Pulmonary artery endothelial cell (primary cell): ENCODE results near the gene CPNE7. TPM values are rescaled to one million over a fixed set of nuclear protein-coding genes. Genes with fewer than 3 reads are reported as not detected.

Source experiments
- DNase-seq: peaks from one replicate; pipeline ENCODE4 v3.0.0-alpha.2; 2011; ENCODE audit warnings: low read depth, low spot score
- total RNA-seq: library from RNA; depleted of rRNA; stranded (reverse); fragments of >200 nt; gene quantifications from 2 replicates; pipeline ENCODE4 v1.2.3, GENCODE V29; 2014

CPNE7 gene
- total RNA-seq, 1 donor from 2014 or later = 5.7 TPM

DNA sequence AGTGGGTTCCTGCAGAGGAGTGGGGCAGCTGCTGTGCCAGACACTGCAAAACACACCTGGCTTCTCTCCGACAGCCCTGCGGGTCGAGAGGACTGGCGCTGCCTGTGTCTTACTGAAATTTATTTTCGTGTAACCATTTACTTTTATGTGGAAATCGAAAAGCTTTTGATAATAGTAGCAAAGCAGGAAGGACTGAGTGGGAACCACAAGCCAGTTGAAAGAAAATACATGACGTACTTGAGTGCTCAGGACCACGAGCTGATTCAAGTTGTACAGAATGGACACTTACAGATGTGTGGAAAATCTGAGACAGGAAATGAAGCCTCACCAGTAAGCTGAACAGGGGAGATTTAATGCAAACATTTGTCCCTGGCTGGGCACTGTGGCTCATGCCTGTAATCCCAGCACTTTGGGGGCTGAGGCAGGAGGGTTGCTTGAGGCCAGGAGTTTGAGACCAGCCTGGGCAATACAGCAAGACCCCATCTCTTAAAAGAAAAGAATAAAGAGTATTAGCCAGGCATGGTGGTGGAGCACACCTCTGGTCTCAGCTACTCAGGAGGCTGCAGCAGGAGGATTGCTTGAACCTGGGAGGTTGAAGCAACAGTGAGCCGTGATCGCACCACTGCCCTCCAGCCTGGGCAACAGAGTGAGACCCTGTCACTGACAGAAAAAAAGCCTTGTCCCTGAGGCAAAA, 26.4 kb upstream of the CPNE7 start:
- DNase-seq = no peak

DNA sequence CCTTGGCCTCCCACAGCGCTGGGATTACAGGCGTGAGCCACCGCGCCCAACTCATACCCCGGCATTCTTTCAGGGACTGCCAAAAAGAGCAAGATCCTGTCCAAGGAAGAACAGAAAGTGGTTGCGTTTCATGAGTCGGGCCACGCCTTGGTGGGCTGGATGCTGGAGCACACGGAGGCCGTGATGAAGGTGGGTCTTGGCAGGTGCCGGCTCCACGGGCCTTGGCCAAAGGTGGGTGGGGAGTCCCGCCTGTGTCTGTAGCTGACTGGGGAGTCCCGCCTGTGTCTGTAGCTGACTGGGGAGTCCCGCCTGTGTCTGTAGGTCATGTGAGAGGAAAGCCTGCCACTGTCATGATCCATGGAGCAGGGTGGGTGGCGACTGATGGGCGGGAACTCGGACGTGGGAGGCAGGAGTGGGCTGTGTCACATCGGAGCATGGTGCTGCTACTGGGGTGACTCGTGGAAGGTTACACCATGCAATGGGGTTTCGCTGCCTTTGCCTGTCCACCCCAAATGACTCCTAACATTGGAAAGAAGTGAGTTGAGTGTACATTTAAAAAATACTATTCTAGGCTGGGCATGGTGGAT, 25.0 kb upstream of the CPNE7 start:
- no peak for DNase-seq

DNA sequence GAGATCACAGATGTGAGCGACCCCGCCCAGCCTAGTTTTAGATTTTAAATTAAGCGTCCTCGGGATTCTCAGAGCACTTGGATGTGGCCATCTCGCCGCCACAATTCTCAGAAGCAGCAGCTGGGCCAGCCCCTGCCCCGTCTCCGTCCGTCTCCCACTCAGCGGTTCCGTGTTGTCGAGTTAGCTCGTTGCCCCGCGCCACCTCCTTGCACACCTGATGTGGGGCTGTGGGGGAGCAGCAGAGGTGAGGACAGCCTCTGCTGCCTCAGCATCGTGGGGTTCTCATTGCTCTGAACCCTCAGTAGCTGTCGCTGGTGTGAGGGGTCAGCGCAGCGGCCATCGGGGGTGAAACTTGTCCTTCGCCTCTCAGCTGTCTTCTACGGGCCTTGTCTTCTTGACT, 23.2 kb upstream of the CPNE7 start:
- no peak for DNase-seq

DNA sequence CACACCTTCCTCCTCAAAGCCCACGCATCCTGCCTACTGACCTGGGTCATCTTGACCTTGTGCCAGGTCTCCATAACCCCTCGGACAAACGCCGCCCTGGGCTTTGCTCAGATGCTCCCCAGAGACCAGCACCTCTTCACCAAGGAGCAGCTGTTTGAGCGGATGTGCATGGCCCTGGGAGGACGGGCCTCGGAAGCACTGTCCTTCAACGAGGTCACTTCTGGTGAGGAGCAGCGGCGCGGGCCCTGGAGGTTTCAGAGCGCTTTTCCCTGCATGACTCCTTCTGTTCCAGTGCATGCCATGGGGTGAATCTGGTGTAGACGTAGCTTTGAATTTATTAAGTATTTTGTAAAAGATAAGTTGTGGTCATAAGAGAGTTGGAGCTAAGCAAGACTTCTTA, 22.6 kb upstream of the CPNE7 start:
- no peak for DNase-seq

DNA sequence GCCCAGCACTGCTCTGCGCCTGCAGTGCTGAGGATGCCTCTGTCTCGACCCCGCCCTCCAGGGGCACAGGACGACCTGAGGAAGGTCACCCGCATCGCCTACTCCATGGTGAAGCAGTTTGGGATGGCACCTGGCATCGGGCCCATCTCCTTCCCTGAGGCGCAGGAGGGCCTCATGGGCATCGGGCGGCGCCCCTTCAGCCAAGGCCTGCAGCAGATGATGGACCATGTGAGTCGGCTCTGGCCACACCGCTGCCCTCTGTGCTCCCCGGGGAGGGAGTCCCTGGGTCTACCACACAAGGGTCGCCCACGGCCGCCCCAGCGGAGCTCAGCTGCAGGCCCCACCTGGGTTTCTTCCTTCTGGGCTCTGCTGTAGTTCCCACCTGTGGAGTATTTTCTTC, 21.8 kb upstream of the CPNE7 start:
- DNase-seq = no peak

DNA sequence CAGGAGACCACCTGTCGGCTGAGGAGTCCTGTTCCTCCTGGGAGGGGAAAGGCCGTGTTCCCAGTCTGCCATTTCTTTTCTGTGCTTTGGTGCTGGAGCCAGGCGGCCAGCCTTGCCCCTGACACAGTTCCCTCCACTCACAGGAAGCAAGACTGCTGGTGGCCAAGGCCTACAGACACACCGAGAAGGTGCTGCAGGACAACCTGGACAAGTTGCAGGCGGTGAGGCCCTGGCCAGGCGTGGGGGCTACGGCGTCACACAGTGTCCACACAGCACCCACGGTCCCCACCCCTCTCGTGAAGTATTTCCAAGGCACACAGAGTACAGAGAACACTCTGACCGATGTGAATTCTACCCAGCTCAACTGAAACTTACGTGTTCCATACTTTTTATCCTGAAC, 21.2 kb upstream of the CPNE7 start:
- DNase-seq = no peak

DNA sequence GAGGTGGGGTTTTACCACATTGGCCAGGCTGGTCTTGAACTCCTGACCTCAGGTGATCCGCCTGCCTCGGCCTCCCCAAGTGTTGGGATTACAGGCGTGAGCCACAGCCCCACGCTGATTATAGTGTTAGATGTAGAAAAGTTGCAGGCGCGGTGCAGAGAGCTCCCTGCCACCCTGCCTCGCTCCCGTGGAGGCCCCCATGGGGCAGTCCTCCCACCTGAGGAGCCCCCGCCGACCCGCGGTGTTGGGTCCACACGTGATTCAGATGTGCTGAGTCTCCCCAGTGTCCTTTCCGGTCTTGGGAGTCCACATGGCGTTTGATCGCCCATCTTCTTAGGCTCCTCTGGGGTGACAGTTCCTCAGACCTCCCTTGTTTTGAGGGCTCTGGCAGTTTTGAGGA, 20.3 kb upstream of the CPNE7 start:
- DNase-seq = no peak

DNA sequence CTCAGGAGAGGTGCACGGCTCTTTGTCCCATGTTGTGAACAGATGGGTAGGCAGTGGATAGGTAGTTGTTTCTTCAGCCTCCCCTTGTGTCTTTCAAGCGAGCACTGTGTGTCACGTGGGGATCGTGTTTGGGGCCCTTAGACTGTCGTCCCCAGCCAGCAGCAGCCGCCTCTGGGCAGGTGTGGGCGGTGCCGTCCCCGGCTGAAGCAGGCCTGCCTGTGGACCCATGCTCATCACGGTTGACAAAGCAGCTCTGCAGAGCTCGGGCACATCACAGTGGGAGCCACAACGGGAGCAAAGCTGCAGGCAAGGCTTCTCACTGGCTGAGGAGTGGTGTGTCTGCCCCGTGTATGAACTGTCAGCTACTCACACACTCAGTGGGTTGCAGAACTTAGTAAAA, 19.8 kb upstream of the CPNE7 start:
- DNase-seq = no peak

DNA sequence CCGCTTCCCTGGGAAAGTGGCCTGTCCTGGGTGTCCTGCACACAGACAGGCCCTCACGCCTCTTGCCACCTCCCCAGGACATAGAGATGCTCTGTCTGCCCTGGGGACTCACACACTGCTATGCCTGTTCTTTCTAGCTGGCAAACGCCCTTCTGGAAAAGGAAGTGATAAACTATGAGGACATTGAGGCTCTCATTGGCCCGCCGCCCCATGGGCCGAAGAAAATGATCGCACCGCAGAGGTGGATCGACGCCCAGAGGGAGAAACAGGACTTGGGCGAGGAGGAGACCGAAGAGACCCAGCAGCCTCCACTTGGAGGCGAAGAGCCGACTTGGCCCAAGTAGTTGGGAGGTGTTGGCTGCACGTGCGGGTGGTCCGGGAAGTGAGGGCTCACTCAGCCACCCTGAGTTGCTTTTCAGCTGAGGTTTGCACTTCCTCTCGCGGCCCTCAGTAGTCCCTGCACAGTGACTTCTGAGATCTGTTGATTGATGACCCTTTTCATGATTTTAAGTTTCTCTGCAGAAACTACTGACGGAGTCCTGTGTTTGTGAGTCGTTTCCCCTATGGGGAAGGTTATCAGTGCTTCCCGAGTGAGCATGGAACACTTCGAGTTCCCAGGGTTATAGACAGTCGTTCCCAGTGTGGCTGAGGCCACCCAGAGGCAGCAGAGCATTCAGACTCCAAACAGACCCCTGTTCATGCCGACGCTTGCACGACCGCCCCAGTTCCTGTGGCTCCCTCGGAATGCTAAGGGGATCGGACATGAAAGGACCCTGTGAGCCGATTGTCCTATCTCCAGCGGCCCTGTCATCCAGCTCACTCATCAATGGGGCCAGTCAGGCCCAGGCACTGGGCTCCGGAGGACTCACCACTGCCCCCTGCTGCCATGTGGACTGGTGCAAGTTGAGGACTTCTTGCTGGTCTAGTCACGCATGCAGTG, 18.5 kb upstream of the CPNE7 start:
- peak; percentile 55 for DNase-seq

DNA sequence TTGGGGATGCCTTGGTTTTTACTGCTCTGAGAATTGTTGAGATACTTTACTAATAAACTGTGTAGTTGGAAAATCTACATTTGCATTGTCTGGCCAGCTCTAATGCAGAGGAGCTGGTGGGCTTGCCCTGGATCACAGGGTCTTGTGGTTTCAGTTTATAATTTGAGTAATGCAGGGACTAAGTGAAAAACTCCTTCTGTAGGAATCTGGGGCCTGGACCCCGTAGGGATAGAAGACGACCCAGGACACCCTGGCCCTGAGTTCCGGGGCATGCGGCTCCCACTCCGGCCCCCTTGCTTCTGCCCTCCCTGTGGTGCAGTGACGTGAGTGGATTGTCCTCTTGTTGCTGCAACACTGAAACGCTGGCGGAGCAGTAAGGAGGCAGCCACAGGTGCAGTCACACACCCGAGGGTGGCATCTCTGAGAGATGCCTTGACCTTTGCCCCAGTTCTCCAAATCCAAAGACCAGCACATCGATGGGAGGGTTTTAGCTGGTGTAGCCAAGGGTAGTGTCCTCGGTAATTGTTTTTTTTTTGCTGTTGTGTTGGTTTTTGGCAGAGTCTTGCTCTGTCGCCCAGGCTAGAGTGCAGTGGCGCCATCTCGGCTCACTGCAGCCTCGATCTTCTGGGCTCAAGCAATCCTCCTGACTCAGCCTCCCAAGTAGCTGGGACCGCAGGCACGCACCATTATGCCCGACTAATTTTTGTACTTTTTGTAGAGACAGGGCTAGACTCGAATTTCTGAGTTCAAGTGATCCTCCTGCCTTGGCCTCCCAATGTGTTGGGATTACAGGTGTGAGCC, 17.7 kb upstream of the CPNE7 start:
- no peak for DNase-seq

DNA sequence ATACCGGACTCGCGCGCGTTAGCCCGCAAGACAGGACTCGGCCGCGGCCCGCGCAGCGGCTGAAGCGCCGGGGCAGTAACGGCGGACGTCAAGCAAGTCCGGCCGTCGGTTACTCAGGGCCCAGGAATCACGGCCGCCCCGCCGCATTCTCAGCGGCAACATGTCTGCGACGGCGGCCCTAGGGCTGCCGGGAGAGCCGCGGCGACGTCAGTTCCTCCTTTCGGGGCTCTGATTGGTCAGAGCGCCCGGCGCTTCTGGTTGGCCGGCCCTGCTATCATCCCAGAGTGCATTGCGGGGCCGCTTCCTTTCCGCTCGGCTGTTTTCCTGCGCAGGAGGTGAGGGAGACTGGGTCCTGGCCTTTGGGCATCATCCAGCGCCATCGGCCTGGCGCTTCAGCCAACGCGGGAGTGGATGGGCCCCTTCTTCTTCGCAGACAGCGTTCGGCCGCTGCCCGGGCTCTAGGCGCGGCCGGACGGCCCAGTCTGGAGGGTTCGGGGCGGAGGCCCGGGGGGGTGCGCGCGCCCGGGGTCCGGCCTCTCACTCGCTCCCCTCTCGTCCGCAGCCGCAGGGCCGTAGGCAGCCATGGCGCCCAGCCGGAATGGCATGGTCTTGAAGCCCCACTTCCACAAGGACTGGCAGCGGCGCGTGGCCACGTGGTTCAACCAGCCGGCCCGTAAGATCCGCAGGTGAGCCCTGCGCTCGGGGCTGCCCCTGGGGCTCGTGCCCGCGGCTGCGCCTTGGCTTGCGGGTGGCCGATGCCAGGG, 15.0 kb upstream of the CPNE7 start, which contains the start of gene RPL13:
Gene RPL13, plus strand, starts transcription at position 305 of the 764 bp plus-strand sequence. Its CDS starts 278 bp downstream, at position 583.
- peak; percentile 80 for DNase-seq

DNA sequence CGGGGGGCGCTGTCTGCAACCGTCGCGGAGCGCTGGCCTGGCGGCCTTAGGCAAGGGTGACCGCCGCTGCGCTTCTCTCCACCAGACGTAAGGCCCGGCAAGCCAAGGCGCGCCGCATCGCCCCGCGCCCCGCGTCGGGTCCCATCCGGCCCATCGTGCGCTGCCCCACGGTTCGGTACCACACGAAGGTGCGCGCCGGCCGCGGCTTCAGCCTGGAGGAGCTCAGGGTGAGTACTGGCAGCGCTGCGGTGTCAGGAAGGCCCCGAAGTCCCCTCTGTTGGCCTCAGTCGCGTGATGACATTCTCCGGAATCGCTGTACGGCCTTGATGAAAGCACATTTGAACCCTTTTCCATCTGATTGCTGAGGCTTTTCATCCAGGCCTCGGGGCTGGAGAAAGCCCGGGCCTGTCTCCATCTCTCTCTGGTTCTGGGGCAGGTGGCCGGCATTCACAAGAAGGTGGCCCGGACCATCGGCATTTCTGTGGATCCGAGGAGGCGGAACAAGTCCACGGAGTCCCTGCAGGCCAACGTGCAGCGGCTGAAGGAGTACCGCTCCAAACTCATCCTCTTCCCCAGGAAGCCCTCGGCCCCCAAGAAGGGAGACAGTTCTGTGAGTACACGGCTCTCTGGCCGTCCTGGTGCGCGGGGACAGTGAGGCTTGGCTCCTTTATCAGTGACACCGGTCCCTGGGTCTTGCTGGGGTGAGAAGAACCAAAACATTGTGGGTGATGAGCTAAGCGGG, 14.2 kb upstream of the CPNE7 start:
- no peak for DNase-seq

DNA sequence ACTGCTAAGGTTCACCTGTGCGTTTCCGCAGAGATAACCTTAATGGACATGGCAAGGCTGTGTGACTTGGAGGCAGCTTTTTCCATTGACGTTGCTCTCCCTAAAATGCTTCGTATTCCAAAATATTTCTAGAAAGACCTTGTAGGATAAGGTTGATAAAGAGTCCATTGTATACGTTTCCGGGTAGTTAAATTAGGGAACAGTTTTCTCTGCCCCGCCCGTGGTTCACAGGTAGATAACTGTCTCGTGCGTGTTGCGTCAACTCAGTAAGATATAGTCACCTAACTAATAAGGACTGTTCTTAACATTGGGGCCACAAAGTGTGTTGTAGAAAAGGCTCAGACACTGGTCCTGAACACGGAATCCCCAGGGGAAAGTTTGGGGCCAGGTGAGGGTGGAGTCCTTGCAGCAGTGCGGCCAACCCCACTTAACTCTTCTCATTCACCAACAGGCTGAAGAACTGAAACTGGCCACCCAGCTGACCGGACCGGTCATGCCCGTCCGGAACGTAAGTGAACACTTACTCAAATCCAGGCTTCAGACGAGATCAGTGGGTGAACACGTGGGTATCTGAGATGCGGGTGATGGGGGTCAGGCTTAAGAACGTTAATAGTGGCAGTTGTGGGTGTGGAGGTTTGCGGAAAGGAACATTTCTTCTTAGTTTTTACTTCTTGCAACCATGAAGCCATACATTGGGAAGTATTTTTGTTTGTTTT, 13.5 kb upstream of the CPNE7 start:
- DNase-seq = no peak

DNA sequence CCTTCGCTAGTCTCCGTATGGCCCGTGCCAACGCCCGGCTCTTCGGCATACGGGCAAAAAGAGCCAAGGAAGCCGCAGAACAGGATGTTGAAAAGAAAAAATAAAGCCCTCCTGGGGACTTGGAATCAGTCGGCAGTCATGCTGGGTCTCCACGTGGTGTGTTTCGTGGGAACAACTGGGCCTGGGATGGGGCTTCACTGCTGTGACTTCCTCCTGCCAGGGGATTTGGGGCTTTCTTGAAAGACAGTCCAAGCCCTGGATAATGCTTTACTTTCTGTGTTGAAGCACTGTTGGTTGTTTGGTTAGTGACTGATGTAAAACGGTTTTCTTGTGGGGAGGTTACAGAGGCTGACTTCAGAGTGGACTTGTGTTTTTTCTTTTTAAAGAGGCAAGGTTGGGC, 12.6 kb upstream of the CPNE7 start:
- no peak for DNase-seq

DNA sequence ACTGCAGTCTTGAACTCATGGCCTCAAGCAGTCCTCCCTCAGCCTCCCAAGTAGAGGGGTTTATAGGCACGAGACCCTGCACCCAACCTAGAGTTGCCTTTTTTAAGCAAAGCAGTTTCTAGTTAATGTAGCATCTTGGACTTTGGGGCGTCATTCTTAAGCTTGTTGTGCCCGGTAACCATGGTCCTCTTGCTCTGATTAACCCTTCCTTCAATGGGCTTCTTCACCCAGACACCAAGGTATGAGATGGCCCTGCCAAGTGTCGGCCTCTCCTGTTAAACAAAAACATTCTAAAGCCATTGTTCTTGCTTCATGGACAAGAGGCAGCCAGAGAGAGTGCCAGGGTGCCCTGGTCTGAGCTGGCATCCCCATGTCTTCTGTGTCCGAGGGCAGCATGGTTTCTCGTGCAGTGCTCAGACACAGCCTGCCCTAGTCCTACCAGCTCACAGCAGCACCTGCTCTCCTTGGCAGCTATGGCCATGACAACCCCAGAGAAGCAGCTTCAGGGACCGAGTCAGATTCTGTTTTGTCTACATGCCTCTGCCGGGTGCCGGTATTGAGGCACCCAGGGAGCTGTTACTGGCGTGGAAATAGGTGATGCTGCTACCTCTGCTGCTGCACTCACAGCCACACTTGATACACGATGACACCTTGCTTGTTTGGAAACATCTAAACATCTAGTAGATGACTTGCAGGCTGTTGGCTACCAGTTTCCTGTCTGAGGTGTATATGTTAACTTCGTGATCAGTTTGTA, 11.7 kb upstream of the CPNE7 start:
- no peak for DNase-seq

DNA sequence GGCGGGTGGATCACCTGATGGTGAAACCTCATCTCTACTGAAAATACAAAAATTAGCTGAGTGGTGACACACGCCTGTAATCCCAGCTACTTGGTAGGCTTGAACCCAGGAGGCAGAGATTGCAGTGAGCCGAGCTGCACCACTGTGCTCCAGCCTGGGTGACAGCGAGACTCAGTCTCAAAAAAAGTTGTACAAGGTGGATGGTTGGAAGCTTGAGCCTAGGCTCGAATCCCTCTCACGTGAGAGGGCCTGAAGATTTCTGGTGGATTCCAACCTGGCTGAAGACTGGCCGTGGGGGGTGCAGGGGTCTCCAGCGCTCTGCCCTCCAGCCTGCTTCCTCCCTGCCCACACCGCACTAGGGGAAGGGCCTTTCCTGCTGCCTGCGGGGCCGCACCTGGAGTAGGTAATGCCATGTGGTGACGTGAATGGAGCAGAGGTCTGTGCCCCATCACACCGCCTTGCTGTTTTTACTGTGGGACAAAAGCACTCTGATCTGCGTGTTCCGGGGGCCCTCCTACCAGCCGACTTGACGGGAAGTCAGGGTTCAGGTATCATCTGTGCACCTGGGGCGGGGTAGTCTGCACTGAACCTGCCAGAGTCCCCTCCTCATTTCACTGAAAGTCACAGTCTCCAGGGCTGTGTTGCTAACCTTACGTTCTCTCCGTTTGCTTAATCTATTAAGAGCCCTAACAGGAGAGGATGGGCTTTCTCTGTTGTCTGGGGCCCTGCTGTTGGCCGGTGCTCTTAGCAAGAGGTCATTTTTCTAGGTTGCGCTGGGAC, 10.9 kb upstream of the CPNE7 start:
- DNase-seq = no peak

DNA sequence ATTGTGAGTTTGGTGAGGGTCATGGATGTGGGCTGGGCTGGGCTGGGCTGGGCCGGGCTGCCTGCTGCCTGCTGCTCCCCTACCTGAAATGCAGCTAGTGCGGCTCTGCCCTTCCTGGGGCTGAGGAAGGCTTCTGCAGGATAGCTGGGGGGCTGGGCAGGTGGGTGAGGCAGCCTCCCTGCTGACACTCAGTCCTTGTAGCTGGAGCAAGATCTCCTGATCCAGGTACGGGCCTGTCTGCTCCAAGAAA, 10.4 kb upstream of the CPNE7 start:
- no peak for DNase-seq
